ENCODE results near the gene SPN.

DNA sequence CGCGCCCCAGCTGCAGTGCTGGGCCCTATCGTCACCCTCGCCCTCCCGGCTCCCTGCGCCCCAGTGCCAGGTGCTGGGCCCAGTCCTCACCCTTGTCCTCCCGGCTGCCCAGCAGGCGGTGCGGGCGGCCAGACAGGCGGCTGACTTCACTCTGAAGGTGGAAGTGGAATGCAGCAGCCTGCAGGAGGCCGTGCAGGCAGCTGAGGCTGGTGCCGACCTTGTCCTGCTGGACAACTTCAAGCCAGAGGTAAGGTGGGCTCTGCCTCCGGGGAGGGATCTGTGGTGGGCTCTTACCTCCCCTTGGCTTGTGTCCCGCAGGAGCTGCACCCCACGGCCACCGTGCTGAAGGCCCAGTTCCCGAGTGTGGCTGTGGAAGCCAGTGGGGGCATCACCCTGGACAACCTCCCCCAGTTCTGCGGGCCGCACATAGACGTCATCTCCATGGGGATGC lies 33.9 kb downstream of the SPN start:
- TF ChIP-seq, protein P1, sequence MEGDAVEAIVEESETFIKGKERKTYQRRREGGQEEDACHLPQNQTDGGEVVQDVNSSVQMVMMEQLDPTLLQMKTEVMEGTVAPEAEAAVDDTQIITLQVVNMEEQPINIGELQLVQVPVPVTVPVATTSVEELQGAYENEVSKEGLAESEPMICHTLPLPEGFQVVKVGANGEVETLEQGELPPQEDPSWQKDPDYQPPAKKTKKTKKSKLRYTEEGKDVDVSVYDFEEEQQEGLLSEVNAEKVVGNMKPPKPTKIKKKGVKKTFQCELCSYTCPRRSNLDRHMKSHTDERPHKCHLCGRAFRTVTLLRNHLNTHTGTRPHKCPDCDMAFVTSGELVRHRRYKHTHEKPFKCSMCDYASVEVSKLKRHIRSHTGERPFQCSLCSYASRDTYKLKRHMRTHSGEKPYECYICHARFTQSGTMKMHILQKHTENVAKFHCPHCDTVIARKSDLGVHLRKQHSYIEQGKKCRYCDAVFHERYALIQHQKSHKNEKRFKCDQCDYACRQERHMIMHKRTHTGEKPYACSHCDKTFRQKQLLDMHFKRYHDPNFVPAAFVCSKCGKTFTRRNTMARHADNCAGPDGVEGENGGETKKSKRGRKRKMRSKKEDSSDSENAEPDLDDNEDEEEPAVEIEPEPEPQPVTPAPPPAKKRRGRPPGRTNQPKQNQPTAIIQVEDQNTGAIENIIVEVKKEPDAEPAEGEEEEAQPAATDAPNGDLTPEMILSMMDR (IDR thresholded peaks at IDR 0.05): no peak
- no peak for TF ChIP-seq EP300 (IDR thresholded peaks at IDR 0.05)
- no peak for TF ChIP-seq POLR2A (IDR thresholded peaks at IDR 0.05)
- no peak for TF ChIP-seq POLR2AphosphoS5 (IDR thresholded peaks at IDR 0.05)
